Neural progenitor cell (in vitro differentiated cells): Measurements from ENCODE around the gene TPD52L1. TPM values are rescaled to one million over a fixed set of nuclear protein-coding genes. Genes with fewer than 3 reads are reported as not detected.

ENCODE experiments used
- DNase-seq: peaks from one replicate; pipeline ENCODE4 v3.0.0-alpha.2; 2016; ENCODE audit warnings: low spot score
- H2AFZ ChIP-seq: fragments of 200-600 bp; sonication (generic); replicated peaks from 2 replicates; pipeline ENCODE4 v1.6.1; 2016; ENCODE audit warnings: antibody characterized with exemption
- H3F3A ChIP-seq: fragments of 200-600 bp; sonication (generic); 2 replicates; pipeline ENCODE4 v1.6.1; 2016; ENCODE audit warnings: antibody characterized with exemption, low read depth
- H3K27ac ChIP-seq: fragments of 200-600 bp; sonication (generic); 2 replicates; pipeline ENCODE4 v1.5.1; 2016; ENCODE audit warnings: mild to moderate bottlenecking
- H3K27me3 ChIP-seq: fragments of 200-600 bp; sonication (generic); 2 replicates; pipeline ENCODE4 v1.6.1; 2016; ENCODE audit warnings: mild to moderate bottlenecking, moderate library complexity
- H3K36me3 ChIP-seq: fragments of 200-600 bp; sonication (generic); 2 replicates; pipeline ENCODE4 v1.5.1; 2016
- H3K4me1 ChIP-seq: fragments of 200-600 bp; sonication (generic); 2 replicates; pipeline ENCODE4 v1.6.1; 2016; ENCODE audit warnings: mixed run types
- H3K4me2 ChIP-seq: fragments of 200-600 bp; sonication (generic); 2 replicates; pipeline ENCODE4 v1.6.1; 2016
- H3K4me3 ChIP-seq: fragments of 200-600 bp; sonication (generic); 2 replicates; pipeline ENCODE4 v1.5.1; 2016
- H3K79me2 ChIP-seq: fragments of 200-600 bp; sonication (generic); 2 replicates; pipeline ENCODE4 v1.6.1; 2016; ENCODE audit warnings: low read depth
- H3K9ac ChIP-seq: fragments of 200-600 bp; sonication (generic); 2 replicates; pipeline ENCODE4 v1.6.1; 2016
- H3K9me3 ChIP-seq: fragments of 200-600 bp; sonication (generic); 2 replicates; pipeline ENCODE4 v1.5.1; 2016; ENCODE audit warnings: low read depth
- H4K20me1 ChIP-seq: fragments of 200-600 bp; sonication (generic); 2 replicates; pipeline ENCODE4 v1.6.1; 2016; ENCODE audit warnings: low read depth
- H3K27ac Mint-ChIP-seq: 3 replicates; pipeline ENCODE4 v1.8.0; 2021; ENCODE audit warnings: mixed read lengths
- H3K27me3 Mint-ChIP-seq: 2 replicates; pipeline ENCODE4 v1.8.0; 2022; ENCODE audit warnings: low read depth, mild to moderate bottlenecking, inconsistent platforms, moderate library complexity, mixed read lengths; ENCODE audit not compliant: insufficient read depth
- H3K36me3 Mint-ChIP-seq: 3 replicates; pipeline ENCODE4 v1.8.0; 2021; ENCODE audit warnings: mixed read lengths
- H3K4me1 Mint-ChIP-seq: 3 replicates; pipeline ENCODE4 v1.8.0; 2021; ENCODE audit warnings: mixed read lengths
- H3K4me3 Mint-ChIP-seq: 3 replicates; pipeline ENCODE4 v1.8.0; 2021; ENCODE audit warnings: mild to moderate bottlenecking, moderate library complexity, mixed read lengths
- H3K9me3 Mint-ChIP-seq: 3 replicates; pipeline ENCODE4 v1.8.0; 2020; ENCODE audit warnings: mixed read lengths
- CTCF ChIP-seq: fragments of 200-600 bp; sonication (generic); IDR thresholded peaks from 2 replicates; pipeline ENCODE4 v1.5.1; 2017; ENCODE audit warnings: antibody characterized with exemption, mild to moderate bottlenecking
- EZH2 ChIP-seq: fragments of 200-600 bp; sonication (generic); IDR thresholded peaks from 2 replicates; pipeline ENCODE4 v1.6.1; 2017; ENCODE audit warnings: antibody characterized with exemption, mild to moderate bottlenecking, moderate library complexity
- EZH2phosphoT487 ChIP-seq: fragments of 200-600 bp; sonication (generic); IDR thresholded peaks from 2 replicates; pipeline ENCODE4 v1.6.1; 2017; ENCODE audit warnings: antibody characterized with exemption
- total RNA-seq: library from RNA; depleted of rRNA; stranded (reverse); fragments of >200 nt; gene quantifications from 2 replicates; pipeline ENCODE4 v1.2.3, GENCODE V29; 2015; ENCODE audit warnings: low replicate concordance

Gene TPD52L1
- total RNA-seq, 1 donor from 2014 or later = 9.5 TPM

DNA sequence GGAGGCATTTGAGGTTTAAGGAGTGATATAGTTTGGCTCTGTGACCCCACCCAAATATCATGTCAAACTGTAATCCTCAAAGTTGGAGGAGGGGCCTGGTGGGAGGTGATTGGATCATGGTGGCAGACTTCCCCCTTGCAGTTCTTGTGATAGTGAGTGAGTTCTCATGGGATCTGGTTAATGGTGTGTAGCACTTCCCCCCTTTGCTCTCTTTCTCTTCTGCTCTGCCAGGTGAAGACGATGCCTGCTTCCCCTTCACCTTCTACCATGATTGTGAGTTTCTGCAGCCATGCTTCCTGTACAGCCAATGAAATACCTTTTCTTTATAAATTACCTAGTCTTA, 149.9 kb downstream of the TPD52L1 start:
- Histone ChIP-seq H3K4me3 (no peak overlapping the region), H3K4me2 (no peak overlapping the region), H3F3A (peaks cover 9% of the 10 kb centered on the region), H3K4me1 (peaks cover 11% of the 10 kb centered on the region), H3K9ac (no peak overlapping the region), H4K20me1 (no peaks in the 10 kb centered on the region), H3K79me2 (peaks cover 20% of the 10 kb centered on the region), H3K27me3 (no peaks in the 10 kb centered on the region), H3K36me3 (no peaks in the 10 kb centered on the region), H2AFZ (no peak overlapping the region), H3K9me3 (no peaks in the 10 kb centered on the region), H3K27ac (no peak overlapping the region)
- no peak overlapping the region for H3K4me3 Mint-ChIP-seq
- TF ChIP-seq CTCF = no peak
- no peak for TF ChIP-seq EZH2phosphoT487
- TF ChIP-seq EZH2 = no peak
- peaks cover 17% of the 10 kb centered on the region for H3K36me3 Mint-ChIP-seq
- H3K4me1 Mint-ChIP-seq = peaks cover 18% of the 10 kb centered on the region
- no peak overlapping the region for H3K27ac Mint-ChIP-seq
- peaks cover 3% of the 10 kb centered on the region for H3K9me3 Mint-ChIP-seq
- no peak for DNase-seq
- peaks cover 2% of the 10 kb centered on the region for H3K27me3 Mint-ChIP-seq

DNA sequence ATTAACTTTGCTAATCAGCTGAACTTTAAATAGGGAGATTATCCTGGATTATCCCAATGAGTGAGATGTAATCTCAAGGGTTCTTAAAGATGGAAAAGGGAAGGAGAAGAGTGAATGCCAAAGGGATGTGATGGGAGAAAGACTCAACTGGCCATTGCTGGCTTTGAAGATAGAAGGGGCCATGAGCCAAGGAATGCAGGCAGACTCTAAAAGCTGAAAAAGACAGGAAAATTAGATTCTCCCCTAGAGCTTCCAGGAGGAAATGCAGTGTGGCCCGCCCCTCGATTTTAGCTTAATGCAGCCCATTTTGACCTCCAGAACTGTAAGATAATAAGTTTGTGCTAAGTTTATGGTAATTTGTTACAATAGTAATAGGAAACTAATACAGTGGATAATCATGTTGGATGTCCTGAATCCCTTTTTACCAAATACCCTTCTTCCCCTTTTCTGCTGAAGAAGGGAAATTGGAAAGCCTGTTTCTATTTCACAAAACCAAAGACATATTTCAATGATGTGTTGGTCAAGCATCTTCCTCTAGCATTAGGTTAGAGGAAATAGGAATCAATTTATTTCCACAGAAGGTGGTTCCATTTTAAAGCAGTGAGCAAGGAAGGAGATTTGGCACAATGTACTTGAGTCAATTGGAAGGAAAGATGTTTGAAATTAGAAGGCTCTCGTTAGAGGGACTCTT, 151.5 kb downstream of the TPD52L1 start:
- peaks cover 8% of the 10 kb centered on the region for H3K4me1 ChIP-seq
- no peak overlapping the region for H3K4me3 Mint-ChIP-seq
- peaks cover 10% of the 10 kb centered on the region for H3K4me1 Mint-ChIP-seq
- no peak for DNase-seq
- H3K27me3 Mint-ChIP-seq = no peaks in the 10 kb centered on the region
- H3K36me3 ChIP-seq = no peaks in the 10 kb centered on the region
- no peak overlapping the region for H3K9ac ChIP-seq
- H3K9me3 Mint-ChIP-seq = peaks cover 3% of the 10 kb centered on the region
- no peaks in the 10 kb centered on the region for H3K27me3 ChIP-seq
- no peaks in the 10 kb centered on the region for H4K20me1 ChIP-seq
- H3K4me2 ChIP-seq = no peak overlapping the region
- H3F3A ChIP-seq = peaks cover 9% of the 10 kb centered on the region
- H3K9me3 ChIP-seq = no peaks in the 10 kb centered on the region
- peaks cover 10% of the 10 kb centered on the region for H3K79me2 ChIP-seq
- TF ChIP-seq CTCF (no peak), EZH2phosphoT487 (no peak), EZH2 (no peak)
- H3K36me3 Mint-ChIP-seq = peaks cover 6% of the 10 kb centered on the region
- H2AFZ ChIP-seq = no peak overlapping the region
- no peak overlapping the region for H3K4me3 ChIP-seq
- H3K27ac Mint-ChIP-seq = no peak overlapping the region
- no peak overlapping the region for H3K27ac ChIP-seq

DNA sequence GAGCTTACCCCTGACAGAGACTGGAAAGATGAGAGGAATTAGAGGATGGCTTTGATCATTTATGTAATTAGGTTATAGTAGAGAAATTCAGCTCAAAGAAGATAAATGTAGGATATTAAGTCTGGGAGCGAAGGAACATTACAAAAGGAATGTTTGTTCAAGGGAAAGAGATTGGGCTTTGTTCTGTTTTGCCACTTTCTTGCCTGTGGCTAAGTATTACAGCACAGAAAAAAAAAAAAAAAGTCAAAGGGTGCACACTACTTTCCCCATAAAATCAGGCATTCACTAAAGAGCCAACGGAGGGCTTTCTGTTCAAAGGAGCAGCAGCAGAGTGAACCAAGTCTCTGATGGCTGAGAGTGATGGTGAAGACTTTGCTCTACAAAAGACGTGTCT, 153.2 kb downstream of the TPD52L1 start:
- H3K4me1 ChIP-seq = no peaks in the 10 kb centered on the region
- no peaks in the 10 kb centered on the region for H3K36me3 ChIP-seq
- H3K4me2 ChIP-seq = no peak overlapping the region
- Mint-ChIP-seq H3K27ac (no peak overlapping the region), H3K4me3 (no peak overlapping the region), H3K4me1 (peaks cover 2% of the 10 kb centered on the region), H3K9me3 (peaks cover 3% of the 10 kb centered on the region), H3K27me3 (no peaks in the 10 kb centered on the region), H3K36me3 (no peaks in the 10 kb centered on the region)
- no peak overlapping the region for H3K27ac ChIP-seq
- no peaks in the 10 kb centered on the region for H3K79me2 ChIP-seq
- no peaks in the 10 kb centered on the region for H3K27me3 ChIP-seq
- no peak for DNase-seq
- H3F3A ChIP-seq = peaks cover 9% of the 10 kb centered on the region
- no peak for TF ChIP-seq EZH2phosphoT487
- TF ChIP-seq CTCF = no peak
- no peaks in the 10 kb centered on the region for H3K9me3 ChIP-seq
- H4K20me1 ChIP-seq = no peaks in the 10 kb centered on the region
- H2AFZ ChIP-seq = no peak overlapping the region
- H3K4me3 ChIP-seq = no peak overlapping the region
- H3K9ac ChIP-seq = no peak overlapping the region
